Osteoblast (primary cell): Measurements from ENCODE around the gene KIAA1671. TPM values are rescaled to one million over a fixed set of nuclear protein-coding genes. Genes with fewer than 3 reads are reported as not detected.
A peak's percentile ranks its signal among the peaks of the same experiment; 100 is the strongest.

Experiments used
- DNase-seq: peaks from one replicate; pipeline ENCODE4 v3.0.0; 2011; ENCODE audit warnings: low spot score, mixed read lengths; ENCODE audit not compliant: insufficient read length; ENCODE audit errors: missing footprints
- H2AFZ ChIP-seq: 2 replicates; pipeline ENCODE4 v1.6.0; 2011; ENCODE audit warnings: mild to moderate bottlenecking, low read length
- H3K27ac ChIP-seq: 2 replicates; pipeline ENCODE4 v1.5.1; 2011; ENCODE audit warnings: mild to moderate bottlenecking, low read depth, low read length, moderate library complexity
- H3K27me3 ChIP-seq: 2 replicates; pipeline ENCODE4 v1.6.0; 2012; ENCODE audit warnings: mild to moderate bottlenecking, control low read depth, inconsistent platforms, low read length, moderate library complexity; ENCODE audit not compliant: insufficient read depth
- H3K36me3 ChIP-seq: 2 replicates; pipeline ENCODE4 v1.5.1; 2011; ENCODE audit warnings: mild to moderate bottlenecking, low read length, control low read depth, moderate library complexity; ENCODE audit not compliant: insufficient read depth
- H3K4me1 ChIP-seq: 2 replicates; pipeline ENCODE4 v1.5.1; 2011; ENCODE audit warnings: mild to moderate bottlenecking, low read length, control low read depth, moderate library complexity; ENCODE audit not compliant: insufficient read depth
- H3K4me2 ChIP-seq: 2 replicates; pipeline ENCODE4 v1.6.0; 2011; ENCODE audit warnings: mild to moderate bottlenecking, low read length; ENCODE audit not compliant: insufficient read depth
- H3K4me3 ChIP-seq: fragments of 200-600 bp; sonication (generic); 3 replicates; pipeline ENCODE4 v1.5.1; 2012; ENCODE audit warnings: mild to moderate bottlenecking, low read length, inconsistent platforms; ENCODE audit not compliant: insufficient read depth
- H3K79me2 ChIP-seq: 2 replicates; pipeline ENCODE4 v1.6.0; 2012; ENCODE audit warnings: mild to moderate bottlenecking, low read length, control low read depth, inconsistent platforms; ENCODE audit not compliant: insufficient read depth
- H3K9me3 ChIP-seq: 2 replicates; pipeline ENCODE4 v1.5.1; 2011; ENCODE audit warnings: low read depth, low read length, control low read depth
- H4K20me1 ChIP-seq: 2 replicates; pipeline ENCODE4 v1.6.0; 2012; ENCODE audit warnings: mild to moderate bottlenecking, low read length, control low read depth; ENCODE audit not compliant: insufficient read depth
- CTCF ChIP-seq: IDR thresholded peaks from 2 replicates; pipeline ENCODE4 v1.5.1; 2011; ENCODE audit warnings: mild to moderate bottlenecking, low read depth, low read length, moderate library complexity; ENCODE audit errors: extremely low read depth
- total RNA-seq: library from RNA; depleted of rRNA; stranded (reverse); fragments of >200 nt; gene quantifications from 2 replicates; pipeline ENCODE4 v1.2.3, GENCODE V29; 2012

Gene KIAA1671
- total RNA-seq, 1 donor: 16.6 TPM

GRCh38 chr22:25006354-25006753 lies 53.8 kb downstream of the KIAA1671 start:
- peaks cover 6% of the 10 kb centered on the region for H3K79me2 ChIP-seq
- no peak for TF ChIP-seq CTCF

GRCh38 chr22:25007444-25008106 lies 55.1 kb downstream of the KIAA1671 start:
- TF ChIP-seq CTCF: no peak
- H3K4me3 ChIP-seq: no peak overlapping the region
- H3K9me3 ChIP-seq: no peaks in the 10 kb centered on the region
- H3K36me3 ChIP-seq: no peaks in the 10 kb centered on the region
- peaks cover 3% of the 10 kb centered on the region for H4K20me1 ChIP-seq
- DNase-seq: no peak
- H2AFZ ChIP-seq: no peak overlapping the region
- no peak overlapping the region for H3K4me2 ChIP-seq
- no peaks in the 10 kb centered on the region for H3K4me1 ChIP-seq
- H3K27ac ChIP-seq: no peak overlapping the region
- H3K27me3 ChIP-seq: no peaks in the 10 kb centered on the region
- peaks cover 7% of the 10 kb centered on the region for H3K79me2 ChIP-seq

More at GRCh38 chr22:25006354-25006753, 53.8 kb downstream of the KIAA1671 start:
- DNase-seq: no peak
- no peak overlapping the region for H3K4me3 ChIP-seq
- H3K4me1 ChIP-seq: peaks cover 3% of the 10 kb centered on the region
- no peak overlapping the region for H3K27ac ChIP-seq
- H3K27me3 ChIP-seq: no peaks in the 10 kb centered on the region
- no peaks in the 10 kb centered on the region for H3K36me3 ChIP-seq
- no peaks in the 10 kb centered on the region for H3K9me3 ChIP-seq
- H2AFZ ChIP-seq: no peak overlapping the region
- peaks cover 3% of the 10 kb centered on the region for H4K20me1 ChIP-seq
- H3K4me2 ChIP-seq: no peak overlapping the region

GRCh38 chr22:25008666-25009065 lies 56.1 kb downstream of the KIAA1671 start:
- Histone ChIP-seq H3K27ac (no peak overlapping the region), H3K4me3 (no peak overlapping the region), H3K4me1 (peaks cover 2% of the 10 kb centered on the region), H3K27me3 (no peaks in the 10 kb centered on the region), H3K79me2 (peaks cover 9% of the 10 kb centered on the region), H3K36me3 (no peaks in the 10 kb centered on the region), H2AFZ (no peak overlapping the region), H3K9me3 (no peaks in the 10 kb centered on the region), H4K20me1 (peaks cover 3% of the 10 kb centered on the region), H3K4me2 (no peak overlapping the region)
- no peak for TF ChIP-seq CTCF
- DNase-seq: peak; percentile 26

GRCh38 chr22:25012741-25013143 lies 60.2 kb downstream of the KIAA1671 start:
- Histone ChIP-seq H3K9me3 (no peaks in the 10 kb centered on the region), H2AFZ (no peak overlapping the region), H3K4me1 (peaks cover 6% of the 10 kb centered on the region), H3K4me2 (no peak overlapping the region), H3K79me2 (peaks cover 6% of the 10 kb centered on the region), H3K36me3 (no peaks in the 10 kb centered on the region), H3K27ac (no peak overlapping the region), H3K27me3 (no peaks in the 10 kb centered on the region), H4K20me1 (peaks cover 3% of the 10 kb centered on the region), H3K4me3 (no peak overlapping the region)
- no peak for TF ChIP-seq CTCF
- DNase-seq: peak; percentile 65
